ENCODE data around the gene HOXB9. TPM values are rescaled to one million over a fixed set of nuclear protein-coding genes. Genes with fewer than 3 reads are reported as not detected.

The HOXB9 gene
- total and polyA plus RNA-seq, 2 of the 13 experiments (the other 11 are each of a cell fraction or from before 2014, with no cell fraction given): not detected

- TF ChIP-seq, protein P1, sequence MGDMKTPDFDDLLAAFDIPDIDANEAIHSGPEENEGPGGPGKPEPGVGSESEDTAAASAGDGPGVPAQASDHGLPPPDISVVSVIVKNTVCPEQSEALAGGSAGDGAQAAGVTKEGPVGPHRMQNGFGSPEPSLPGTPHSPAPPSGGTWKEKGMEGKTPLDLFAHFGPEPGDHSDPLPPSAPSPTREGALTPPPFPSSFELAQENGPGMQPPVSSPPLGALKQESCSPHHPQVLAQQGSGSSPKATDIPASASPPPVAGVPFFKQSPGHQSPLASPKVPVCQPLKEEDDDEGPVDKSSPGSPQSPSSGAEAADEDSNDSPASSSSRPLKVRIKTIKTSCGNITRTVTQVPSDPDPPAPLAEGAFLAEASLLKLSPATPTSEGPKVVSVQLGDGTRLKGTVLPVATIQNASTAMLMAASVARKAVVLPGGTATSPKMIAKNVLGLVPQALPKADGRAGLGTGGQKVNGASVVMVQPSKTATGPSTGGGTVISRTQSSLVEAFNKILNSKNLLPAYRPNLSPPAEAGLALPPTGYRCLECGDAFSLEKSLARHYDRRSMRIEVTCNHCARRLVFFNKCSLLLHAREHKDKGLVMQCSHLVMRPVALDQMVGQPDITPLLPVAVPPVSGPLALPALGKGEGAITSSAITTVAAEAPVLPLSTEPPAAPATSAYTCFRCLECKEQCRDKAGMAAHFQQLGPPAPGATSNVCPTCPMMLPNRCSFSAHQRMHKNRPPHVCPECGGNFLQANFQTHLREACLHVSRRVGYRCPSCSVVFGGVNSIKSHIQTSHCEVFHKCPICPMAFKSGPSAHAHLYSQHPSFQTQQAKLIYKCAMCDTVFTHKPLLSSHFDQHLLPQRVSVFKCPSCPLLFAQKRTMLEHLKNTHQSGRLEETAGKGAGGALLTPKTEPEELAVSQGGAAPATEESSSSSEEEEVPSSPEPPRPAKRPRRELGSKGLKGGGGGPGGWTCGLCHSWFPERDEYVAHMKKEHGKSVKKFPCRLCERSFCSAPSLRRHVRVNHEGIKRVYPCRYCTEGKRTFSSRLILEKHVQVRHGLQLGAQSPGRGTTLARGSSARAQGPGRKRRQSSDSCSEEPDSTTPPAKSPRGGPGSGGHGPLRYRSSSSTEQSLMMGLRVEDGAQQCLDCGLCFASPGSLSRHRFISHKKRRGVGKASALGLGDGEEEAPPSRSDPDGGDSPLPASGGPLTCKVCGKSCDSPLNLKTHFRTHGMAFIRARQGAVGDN (CRISPR knock-in tag; IDR thresholded peaks at IDR 0.05): peak; percentile 47; the same call in 1 of the 2 replicates
- peak; percentile 57; the same call in 1 of the 2 replicates for TF ChIP-seq NFYC (CRISPR knock-in tag; IDR thresholded peaks at IDR 0.05)
- no peak for TF ChIP-seq SMARCE1 (IDR thresholded peaks at IDR 0.05; ENCODE audit: borderline replicate concordance)
- TF ChIP-seq ZNF263 (CRISPR knock-in tag; IDR thresholded peaks at IDR 0.05): peak; percentile 85
- TF ChIP-seq HIVEP1 (CRISPR knock-in tag; IDR thresholded peaks at IDR 0.05): no peak
- 0 out of 2 replicates have a peak, but pooled peaks have one; percentile 19 for TF ChIP-seq POGK (CRISPR knock-in tag; conservative IDR thresholded peaks at IDR 0.05)
- TF ChIP-seq AGO1 (IDR thresholded peaks at IDR 0.05; ENCODE audit: low read depth, low read length, poor library complexity, severe bottlenecking): peak; percentile 52
- 0 out of 2 replicates have a peak, but pooled peaks have one; percentile 42 for TF ChIP-seq NFYB (CRISPR knock-in tag; IDR thresholded peaks at IDR 0.05)
- TF ChIP-seq ZNF501 (CRISPR knock-in tag; IDR thresholded peaks at IDR 0.05): 0 out of 2 replicates have a peak, but pooled peaks have one; percentile 18
- TF ChIP-seq, protein P2, sequence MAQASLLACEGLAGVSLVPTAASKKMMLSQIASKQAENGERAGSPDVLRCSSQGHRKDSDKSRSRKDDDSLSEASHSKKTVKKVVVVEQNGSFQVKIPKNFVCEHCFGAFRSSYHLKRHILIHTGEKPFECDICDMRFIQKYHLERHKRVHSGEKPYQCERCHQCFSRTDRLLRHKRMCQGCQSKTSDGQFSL (CRISPR knock-in tag; IDR thresholded peaks at IDR 0.05): 0 out of 2 replicates have a peak, but pooled peaks have one; percentile 45
- TF ChIP-seq ZFY (CRISPR knock-in tag; IDR thresholded peaks at IDR 0.05): 0 out of 2 replicates have a peak, but pooled peaks have one; percentile 25
- TF ChIP-seq, protein P3, sequence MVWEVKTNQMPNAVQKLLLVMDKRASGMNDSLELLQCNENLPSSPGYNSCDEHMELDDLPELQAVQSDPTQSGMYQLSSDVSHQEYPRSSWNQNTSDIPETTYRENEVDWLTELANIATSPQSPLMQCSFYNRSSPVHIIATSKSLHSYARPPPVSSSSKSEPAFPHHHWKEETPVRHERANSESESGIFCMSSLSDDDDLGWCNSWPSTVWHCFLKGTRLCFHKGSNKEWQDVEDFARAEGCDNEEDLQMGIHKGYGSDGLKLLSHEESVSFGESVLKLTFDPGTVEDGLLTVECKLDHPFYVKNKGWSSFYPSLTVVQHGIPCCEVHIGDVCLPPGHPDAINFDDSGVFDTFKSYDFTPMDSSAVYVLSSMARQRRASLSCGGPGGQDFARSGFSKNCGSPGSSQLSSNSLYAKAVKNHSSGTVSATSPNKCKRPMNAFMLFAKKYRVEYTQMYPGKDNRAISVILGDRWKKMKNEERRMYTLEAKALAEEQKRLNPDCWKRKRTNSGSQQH (CRISPR knock-in tag; IDR thresholded peaks at IDR 0.05; ENCODE audit: low read depth): no peak
- TF ChIP-seq ZFX (CRISPR knock-in tag; IDR thresholded peaks at IDR 0.05; ENCODE audit: low read depth): peak; percentile 40; the same call in 1 of the 2 replicates
- TF ChIP-seq ZNF816 (CRISPR knock-in tag; IDR thresholded peaks at IDR 0.05; ENCODE audit: borderline replicate concordance): no peak
- TF ChIP-seq ZNF605 (CRISPR knock-in tag; IDR thresholded peaks at IDR 0.05): 0 out of 2 replicates have a peak, but pooled peaks have one; percentile 28
- peak; percentile 90 for TF ChIP-seq RAD51 (IDR thresholded peaks at IDR 0.05; ENCODE audit: borderline replicate concordance)
- TF ChIP-seq, protein P4, sequence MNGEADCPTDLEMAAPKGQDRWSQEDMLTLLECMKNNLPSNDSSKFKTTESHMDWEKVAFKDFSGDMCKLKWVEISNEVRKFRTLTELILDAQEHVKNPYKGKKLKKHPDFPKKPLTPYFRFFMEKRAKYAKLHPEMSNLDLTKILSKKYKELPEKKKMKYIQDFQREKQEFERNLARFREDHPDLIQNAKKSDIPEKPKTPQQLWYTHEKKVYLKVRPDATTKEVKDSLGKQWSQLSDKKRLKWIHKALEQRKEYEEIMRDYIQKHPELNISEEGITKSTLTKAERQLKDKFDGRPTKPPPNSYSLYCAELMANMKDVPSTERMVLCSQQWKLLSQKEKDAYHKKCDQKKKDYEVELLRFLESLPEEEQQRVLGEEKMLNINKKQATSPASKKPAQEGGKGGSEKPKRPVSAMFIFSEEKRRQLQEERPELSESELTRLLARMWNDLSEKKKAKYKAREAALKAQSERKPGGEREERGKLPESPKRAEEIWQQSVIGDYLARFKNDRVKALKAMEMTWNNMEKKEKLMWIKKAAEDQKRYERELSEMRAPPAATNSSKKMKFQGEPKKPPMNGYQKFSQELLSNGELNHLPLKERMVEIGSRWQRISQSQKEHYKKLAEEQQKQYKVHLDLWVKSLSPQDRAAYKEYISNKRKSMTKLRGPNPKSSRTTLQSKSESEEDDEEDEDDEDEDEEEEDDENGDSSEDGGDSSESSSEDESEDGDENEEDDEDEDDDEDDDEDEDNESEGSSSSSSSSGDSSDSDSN (CRISPR knock-in tag; IDR thresholded peaks at IDR 0.05): peak; percentile 45; the same call in 1 of the 2 replicates
- peak; percentile 99 for TF ChIP-seq ZSCAN29 (CRISPR knock-in tag; conservative IDR thresholded peaks at IDR 0.05)
These were observed 15.6 kb downstream of the HOXB9 start, which contains the start of gene HOXB7 (continued) for GRCh38 chr17:48610282-48611211.

Measured in HepG2 (cell line).